ENCODE measurements around the gene MED12L.

DNA sequence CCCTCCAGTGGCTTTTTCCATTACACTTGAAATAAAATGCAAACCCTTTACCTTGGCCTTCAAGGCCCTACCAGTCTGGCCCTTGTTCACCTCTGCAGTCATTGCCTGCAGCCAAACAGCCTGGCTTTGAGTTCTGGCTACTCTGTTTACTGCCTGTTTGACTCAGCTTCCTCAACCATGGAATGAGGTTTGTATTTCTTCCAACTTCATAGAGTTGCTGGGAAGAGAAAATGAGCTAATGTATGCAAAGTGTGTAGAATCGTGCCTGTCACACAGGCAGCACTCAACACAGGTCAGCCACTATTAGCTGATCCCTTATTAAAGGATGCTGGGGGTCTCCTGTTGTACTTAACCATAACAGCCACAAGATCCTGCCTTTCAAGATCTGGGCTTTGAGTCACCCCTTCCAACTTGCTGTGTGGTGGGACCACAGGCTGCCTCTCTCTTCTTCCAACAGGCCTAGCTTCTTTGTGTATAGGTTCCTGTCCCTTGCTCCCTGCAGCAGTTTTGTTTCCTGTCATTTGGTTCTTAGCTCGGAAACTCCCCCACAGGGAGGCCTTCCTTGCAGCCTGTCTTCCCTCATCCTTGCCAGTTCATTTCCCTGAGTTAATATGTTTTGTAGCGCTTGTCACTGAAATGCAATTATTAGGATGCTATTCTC is 6.4 kb downstream of the MED12L start:
- TF ChIP-seq TAF1 (IDR thresholded peaks at IDR 0.05; ENCODE audit: borderline replicate concordance, insufficient read depth, low read length), result no peak
- no peak for TF ChIP-seq POLR2AphosphoS5 (IDR thresholded peaks at IDR 0.05; ENCODE audit: low read depth, low read length)
